ENCODE measurements around the gene SLC43A2.

GRCh38 chr17:1584167-1584566 is 44.5 kb downstream of the SLC43A2 start:
- TF ChIP-seq CTCF (conservative IDR thresholded peaks at IDR 0.05 in 1 of 2, IDR thresholded peaks at IDR 0.05 in 1 of 2; ENCODE audit: low read depth in 1 of 2, low read length in 2 of 2) (no peak), EZH2 (IDR thresholded peaks at IDR 0.05; ENCODE audit: low read length, missing control alignments) (no peak)
